HCEC 1CT (cell line): ENCODE data around the gene CBY2.

Experiments
- DNase-seq: peaks from one replicate; pipeline ENCODE4 v3.0.0-alpha.2; 2017

Gene CBY2

GRCh38 chr13:45702869-45703391 lies 810 bp downstream of the CBY2 start:
- DNase-seq = no peak

GRCh38 chr13:45704211-45704739 lies 2.2 kb downstream of the CBY2 start:
- DNase-seq = no peak

GRCh38 chr13:45704854-45705695 lies 3.0 kb downstream of the CBY2 start:
- DNase-seq = no peak

- DNase-seq = no peak
Measured at GRCh38 chr13:45705918-45706317, 3.8 kb downstream of the CBY2 start.

GRCh38 chr13:45707516-45708100 lies 5.5 kb downstream of the CBY2 start:
- DNase-seq = no peak

- DNase-seq = no peak
Measured at GRCh38 chr13:45711951-45712350, 9.8 kb downstream of the CBY2 start.

GRCh38 chr13:45713106-45713690 lies 11.1 kb downstream of the CBY2 start:
- no peak for DNase-seq

GRCh38 chr13:45713721-45714120 lies 11.6 kb downstream of the CBY2 start:
- no peak for DNase-seq

- no peak for DNase-seq
Measured at GRCh38 chr13:45714170-45714569, 12.1 kb downstream of the CBY2 start.

- DNase-seq = no peak
Measured at GRCh38 chr13:45715351-45715750, 13.2 kb downstream of the CBY2 start.

- no peak for DNase-seq
Measured at GRCh38 chr13:45717349-45717748, 15.2 kb downstream of the CBY2 start.

GRCh38 chr13:45718063-45718462 lies 15.9 kb downstream of the CBY2 start:
- DNase-seq = peak; percentile 20

GRCh38 chr13:45718992-45719391 lies 16.9 kb downstream of the CBY2 start:
- DNase-seq = no peak

GRCh38 chr13:45721203-45721731 lies 19.1 kb downstream of the CBY2 start:
- DNase-seq = no peak

- DNase-seq = no peak
Measured at GRCh38 chr13:45723798-45724197, 21.7 kb downstream of the CBY2 start.

GRCh38 chr13:45728759-45729158 lies 26.6 kb downstream of the CBY2 start:
- DNase-seq = peak; percentile 6

- no peak for DNase-seq
Measured at GRCh38 chr13:45731455-45731854, 29.3 kb downstream of the CBY2 start.

GRCh38 chr13:45732916-45733315 lies 30.8 kb downstream of the CBY2 start:
- no peak for DNase-seq

GRCh38 chr13:45733361-45733760 lies 31.2 kb downstream of the CBY2 start:
- DNase-seq = no peak

- no peak for DNase-seq
Measured at GRCh38 chr13:45737571-45738017, 35.5 kb downstream of the CBY2 start.

GRCh38 chr13:45742985-45743384 lies 40.9 kb downstream of the CBY2 start:
- no peak for DNase-seq

GRCh38 chr13:45744979-45745378 lies 42.9 kb downstream of the CBY2 start:
- no peak for DNase-seq

- DNase-seq = no peak
Measured at GRCh38 chr13:45747071-45747470, 45.0 kb downstream of the CBY2 start.
